ENCODE measurements around the gene IGFBP7. TPM values are rescaled to one million over a fixed set of nuclear protein-coding genes. Genes with fewer than 3 reads are reported as not detected.

The IGFBP7 gene
- total and polyA plus RNA-seq, 2 of the 8 experiments (the other 6 are each of a cell fraction or from before 2014, with no cell fraction given) = 0.17 to 0.48 TPM

DNA sequence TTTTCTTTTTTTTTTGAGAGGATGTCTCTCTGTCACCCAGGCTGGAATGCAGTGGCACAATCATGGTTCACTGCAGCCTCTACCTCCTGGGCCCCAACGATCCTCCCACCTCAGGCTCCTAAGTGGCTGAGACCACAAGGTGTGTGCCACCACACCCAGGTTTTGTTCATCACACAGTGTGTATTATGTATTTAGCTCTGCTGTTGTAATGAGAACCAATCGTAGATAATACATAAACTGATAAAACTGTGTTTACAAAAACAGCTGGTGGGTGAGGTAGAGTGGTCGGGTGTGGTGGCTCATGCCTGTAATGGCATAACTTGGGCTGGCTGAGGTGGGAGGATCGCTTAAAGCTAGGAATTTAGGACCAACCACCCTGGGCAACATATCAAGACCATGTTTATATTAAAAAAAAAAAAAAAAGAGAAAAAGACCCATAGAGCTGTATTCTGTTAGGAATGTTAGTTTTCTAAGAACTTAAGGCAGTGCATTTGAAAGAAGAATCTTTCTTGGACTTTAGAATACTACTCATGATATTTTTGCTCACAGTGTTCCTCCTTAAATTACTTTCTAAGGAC is 96.6 kb downstream of the IGFBP7 start (continued):
- TF ChIP-seq GABPA (IDR thresholded peaks at IDR 0.05; ENCODE audit: borderline replicate concordance, insufficient read depth, low read length) = no peak
- no peak for TF ChIP-seq TCF12 (IDR thresholded peaks at IDR 0.05; ENCODE audit: low read depth, low read length)
- no peak for TF ChIP-seq BRCA1 (IDR thresholded peaks at IDR 0.05; ENCODE audit: low read depth, low read length)
- TF ChIP-seq, protein P1, sequence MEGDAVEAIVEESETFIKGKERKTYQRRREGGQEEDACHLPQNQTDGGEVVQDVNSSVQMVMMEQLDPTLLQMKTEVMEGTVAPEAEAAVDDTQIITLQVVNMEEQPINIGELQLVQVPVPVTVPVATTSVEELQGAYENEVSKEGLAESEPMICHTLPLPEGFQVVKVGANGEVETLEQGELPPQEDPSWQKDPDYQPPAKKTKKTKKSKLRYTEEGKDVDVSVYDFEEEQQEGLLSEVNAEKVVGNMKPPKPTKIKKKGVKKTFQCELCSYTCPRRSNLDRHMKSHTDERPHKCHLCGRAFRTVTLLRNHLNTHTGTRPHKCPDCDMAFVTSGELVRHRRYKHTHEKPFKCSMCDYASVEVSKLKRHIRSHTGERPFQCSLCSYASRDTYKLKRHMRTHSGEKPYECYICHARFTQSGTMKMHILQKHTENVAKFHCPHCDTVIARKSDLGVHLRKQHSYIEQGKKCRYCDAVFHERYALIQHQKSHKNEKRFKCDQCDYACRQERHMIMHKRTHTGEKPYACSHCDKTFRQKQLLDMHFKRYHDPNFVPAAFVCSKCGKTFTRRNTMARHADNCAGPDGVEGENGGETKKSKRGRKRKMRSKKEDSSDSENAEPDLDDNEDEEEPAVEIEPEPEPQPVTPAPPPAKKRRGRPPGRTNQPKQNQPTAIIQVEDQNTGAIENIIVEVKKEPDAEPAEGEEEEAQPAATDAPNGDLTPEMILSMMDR (IDR thresholded peaks at IDR 0.05; ENCODE audit: control extremely low read depth in 1 of 3, insufficient read depth in 1 of 3, low read depth in 1 of 3, low read length in 3 of 3) = no peak
- no peak for TF ChIP-seq CHD2 (IDR thresholded peaks at IDR 0.05; ENCODE audit: low read length)
- TF ChIP-seq NRF1 (IDR thresholded peaks at IDR 0.05; ENCODE audit: low read depth, low read length) = no peak
